GM19043 (cell line): ENCODE data around the gene CCDC33.

ENCODE experiments used
- ATAC-seq: cut with Tn5 transposase; IDR thresholded peaks from one replicate; pipeline ENCODE4 v1.9.1; 2021; ENCODE audit warnings: low read depth; ENCODE audit not compliant: unreplicated experiment

Gene CCDC33

GRCh38 chr15:74277242-74277810 lies 41.2 kb downstream of the CCDC33 start:
- no peak for ATAC-seq

GRCh38 chr15:74278207-74278606 lies 42.1 kb downstream of the CCDC33 start:
- no peak for ATAC-seq

GRCh38 chr15:74281147-74282133 lies 45.3 kb downstream of the CCDC33 start:
- no peak for ATAC-seq

GRCh38 chr15:74283368-74283767 lies 47.2 kb downstream of the CCDC33 start:
- ATAC-seq, result no peak

GRCh38 chr15:74289671-74290070 lies 53.5 kb downstream of the CCDC33 start:
- no peak for ATAC-seq

GRCh38 chr15:74290645-74291044 lies 54.5 kb downstream of the CCDC33 start:
- no peak for ATAC-seq

- ATAC-seq, result no peak
Measured at GRCh38 chr15:74291101-74292071, 55.3 kb downstream of the CCDC33 start.

GRCh38 chr15:74293021-74293810 lies 57.1 kb downstream of the CCDC33 start:
- ATAC-seq, result no peak

- no peak for ATAC-seq
Measured at GRCh38 chr15:74294010-74294409, 57.9 kb downstream of the CCDC33 start.

GRCh38 chr15:74295800-74296199 lies 59.7 kb downstream of the CCDC33 start:
- ATAC-seq, result no peak

GRCh38 chr15:74297887-74298286 lies 61.8 kb downstream of the CCDC33 start:
- no peak for ATAC-seq

- ATAC-seq, result no peak
Measured at GRCh38 chr15:74300057-74300795, 64.1 kb downstream of the CCDC33 start.

GRCh38 chr15:74301583-74302361 lies 65.6 kb downstream of the CCDC33 start:
- ATAC-seq, result no peak

GRCh38 chr15:74302821-74303359 lies 66.8 kb downstream of the CCDC33 start:
- no peak for ATAC-seq

- no peak for ATAC-seq
Measured at GRCh38 chr15:74303741-74304309, 67.7 kb downstream of the CCDC33 start.

GRCh38 chr15:74304431-74304830 lies 68.3 kb downstream of the CCDC33 start:
- no peak for ATAC-seq

GRCh38 chr15:74305687-74306086 lies 69.6 kb downstream of the CCDC33 start:
- no peak for ATAC-seq

GRCh38 chr15:74306781-74307217 lies 70.7 kb downstream of the CCDC33 start:
- ATAC-seq, result no peak
